Breast epithelium (tissue), 4 donors: ENCODE measurements around the gene SLAMF9. TPM values are rescaled to one million over a fixed set of nuclear protein-coding genes. Genes with fewer than 3 reads are reported as not detected.

Experiments
- DNase-seq, 2 donors: peaks; one replicate each; pipeline ENCODE4 v3.0.0-alpha.2; 2019; ENCODE audit warnings: low spot score in 2 of 2
- H3K27ac ChIP-seq, 2 donors: fragments of 200-600 bp; sonication (generic) in 1 of 2; one replicate each; pipeline ENCODE4 v1.5.1; 2016 to 2019; ENCODE audit warnings: mild to moderate bottlenecking in 1 of 2
- H3K27me3 ChIP-seq, 2 donors: fragments of 200-600 bp; sonication (generic) in 1 of 2; one replicate each; pipeline versions ENCODE4 v1.5.1 to v1.6.0; 2017 to 2019; ENCODE audit warnings: control low read depth in 1 of 2, mild to moderate bottlenecking in 1 of 2
- H3K36me3 ChIP-seq: fragments of 200-600 bp; one replicate; pipeline ENCODE4 v1.5.1; 2019
- H3K4me1 ChIP-seq, 2 donors: fragments of 200-600 bp; sonication (generic); one replicate each; pipeline ENCODE4 v1.5.1; 2016 to 2019; ENCODE audit warnings: control low read depth in 1 of 2
- H3K4me3 ChIP-seq, 3 donors: fragments of 200-600 bp; sonication (generic); 1 replicate in 2 of 3; 2 replicates in 1 of 3; pipeline ENCODE4 v1.5.1; 2016 to 2019; ENCODE audit warnings: mild to moderate bottlenecking in 3 of 3, moderate library complexity in 2 of 3
- H3K9me3 ChIP-seq, 2 donors: fragments of 200-600 bp; sonication (generic) in 1 of 2; one replicate each; pipeline ENCODE4 v1.5.1; 2016 to 2019; ENCODE audit warnings: control low read depth in 1 of 2
- CTCF ChIP-seq, 3 donors: fragments of 450-650 bp; IDR thresholded peaks; one replicate each; pipeline ENCODE4 v1.5.1; 2016 to 2017; ENCODE audit warnings: antibody characterized with exemption in 3 of 3, mild to moderate bottlenecking in 3 of 3, moderate library complexity in 3 of 3
- POLR2A ChIP-seq: fragments of 450-650 bp; IDR thresholded peaks from one replicate; pipeline ENCODE4 v1.6.1; 2016; ENCODE audit warnings: antibody characterized with exemption, mild to moderate bottlenecking, moderate library complexity
- POLR2AphosphoS5 ChIP-seq, 3 donors: sonication (generic); formaldehyde crosslinking; IDR thresholded peaks; one replicate each; pipeline ENCODE4 v1.6.1; 2017; ENCODE audit warnings: antibody characterized with exemption in 3 of 3
- intact Hi-C: fragments of 100-400 bp; cut with DNase I; formaldehyde crosslinking; loops from one replicate; pipeline ENCODE4 v1.15.1; 2023; ENCODE audit warnings: low total_unique reads
- total RNA-seq, 3 donors: library from RNA; depleted of rRNA; stranded (reverse); fragments of >200 nt; gene quantifications; one replicate each; pipeline ENCODE4 v1.1.0, GENCODE V29; 2016

SLAMF9 gene
- total RNA-seq, 3 donors from 2014 or later = not detected

DNA sequence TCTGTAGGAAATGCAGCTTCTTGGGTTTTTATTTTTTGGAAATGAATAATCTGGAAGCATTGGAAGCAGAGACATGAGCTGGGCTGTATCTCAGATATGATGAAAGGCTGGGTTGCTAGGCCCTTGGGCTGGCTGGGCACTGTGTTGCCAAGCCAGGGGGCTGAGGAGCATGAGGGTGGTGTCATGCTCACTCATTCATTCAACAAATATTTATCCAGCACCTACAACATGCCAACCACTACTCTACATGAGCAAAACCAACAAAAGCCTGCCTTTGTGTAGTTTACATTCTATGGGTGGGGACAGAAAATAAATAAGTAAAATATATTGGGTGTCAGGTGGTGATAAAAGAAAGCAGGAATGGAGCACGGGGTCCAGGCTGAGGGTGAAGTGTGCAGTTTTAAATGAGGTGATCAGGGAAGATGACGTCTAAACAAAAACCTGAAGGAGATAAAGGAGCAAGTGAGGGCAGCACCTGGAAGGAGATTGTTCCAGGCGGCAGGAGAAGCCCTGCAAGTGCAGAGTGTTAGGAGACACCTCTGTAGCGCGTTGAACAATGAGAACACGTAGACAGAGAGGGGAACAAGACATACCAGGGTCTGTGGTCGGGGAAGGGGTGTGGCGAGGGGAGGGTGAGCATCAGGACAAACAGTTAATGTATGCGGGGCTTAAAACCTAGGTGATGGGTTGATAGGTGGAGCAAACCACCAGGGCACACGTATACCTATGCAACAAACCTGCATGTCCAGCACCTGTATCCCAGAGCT is 39.6 kb downstream of the SLAMF9 start:
- intact Hi-C loops = no loop called here
- Histone ChIP-seq H3K27ac (no peak overlapping the region), H3K27me3 (no peaks in the 10 kb centered on the region), H3K4me1 (peaks cover 0 to 7% of the 10 kb centered on the region in 2 donors), H3K36me3 (peaks cover 5% of the 10 kb centered on the region), H3K4me3 (no peak overlapping the region), H3K9me3 (no peaks in the 10 kb centered on the region)
- TF ChIP-seq CTCF (IDR thresholded peaks at IDR 0.05) (no peak), POLR2A (no peak), POLR2AphosphoS5 (IDR thresholded peaks at IDR 0.05) (no peak)
- DNase-seq = no peak

- no peak for DNase-seq
- intact Hi-C loops = no loop called here
- no peak for TF ChIP-seq POLR2A
- TF ChIP-seq CTCF (IDR thresholded peaks at IDR 0.05) = no peak
- TF ChIP-seq POLR2AphosphoS5 (IDR thresholded peaks at IDR 0.05) = no peak
- Histone ChIP-seq H3K4me3 (no peak overlapping the region), H3K4me1 (peaks cover 0 to 7% of the 10 kb centered on the region in 2 donors), H3K9me3 (no peaks in the 10 kb centered on the region), H3K36me3 (peaks cover 2% of the 10 kb centered on the region), H3K27me3 (no peaks in the 10 kb centered on the region), H3K27ac (peak overlapping the region; percentile 34 to 42)
These were observed 40.4 kb downstream of the SLAMF9 start for GRCh38 chr1:159913451-159914192.

DNA sequence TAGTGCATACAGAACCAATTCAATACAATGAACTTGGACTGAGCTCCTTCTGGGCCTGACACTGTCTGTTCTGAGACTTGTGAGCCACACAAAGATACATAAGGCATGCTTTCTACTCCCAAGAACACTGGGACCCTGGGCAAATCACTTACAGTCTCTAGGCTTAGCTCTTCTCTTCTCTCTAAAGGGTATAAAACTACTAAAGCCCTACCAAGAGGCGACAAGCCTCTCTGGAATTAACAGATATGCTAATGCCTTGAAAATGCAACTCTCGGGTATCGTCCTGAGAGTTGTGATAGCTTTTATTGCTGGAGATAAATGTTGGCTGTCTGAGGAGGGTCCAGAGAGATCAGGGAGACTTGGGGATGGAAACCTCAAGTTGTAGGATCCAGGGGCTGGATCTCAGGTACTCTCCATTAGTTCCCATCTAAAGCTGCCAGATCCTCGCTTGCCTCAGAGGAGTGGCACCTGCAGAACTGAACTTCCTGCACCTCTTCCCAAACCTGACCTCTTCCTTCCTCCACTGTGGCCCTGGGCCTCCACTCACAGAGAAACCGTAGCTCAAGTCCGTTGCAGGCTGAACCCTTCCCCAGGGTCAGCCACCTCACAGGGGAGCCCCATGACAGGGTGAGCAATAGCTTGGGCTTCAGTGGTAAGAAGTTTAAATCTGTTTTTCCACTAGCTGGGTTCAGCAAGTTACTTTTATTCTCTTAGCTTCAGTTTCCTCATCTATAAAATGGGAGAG is 42.5 kb downstream of the SLAMF9 start:
- H3K9me3 ChIP-seq = no peaks in the 10 kb centered on the region
- H3K27me3 ChIP-seq = no peaks in the 10 kb centered on the region
- peak overlapping the region; percentile 29 to 67 for H3K27ac ChIP-seq
- H3K4me1 ChIP-seq = no peaks in the 10 kb centered on the region
- intact Hi-C loops = no loop called here
- no peak overlapping the region for H3K4me3 ChIP-seq
- no peaks in the 10 kb centered on the region for H3K36me3 ChIP-seq
- TF ChIP-seq CTCF (IDR thresholded peaks at IDR 0.05) (no peak), POLR2A (no peak)
- no peak for DNase-seq

DNA sequence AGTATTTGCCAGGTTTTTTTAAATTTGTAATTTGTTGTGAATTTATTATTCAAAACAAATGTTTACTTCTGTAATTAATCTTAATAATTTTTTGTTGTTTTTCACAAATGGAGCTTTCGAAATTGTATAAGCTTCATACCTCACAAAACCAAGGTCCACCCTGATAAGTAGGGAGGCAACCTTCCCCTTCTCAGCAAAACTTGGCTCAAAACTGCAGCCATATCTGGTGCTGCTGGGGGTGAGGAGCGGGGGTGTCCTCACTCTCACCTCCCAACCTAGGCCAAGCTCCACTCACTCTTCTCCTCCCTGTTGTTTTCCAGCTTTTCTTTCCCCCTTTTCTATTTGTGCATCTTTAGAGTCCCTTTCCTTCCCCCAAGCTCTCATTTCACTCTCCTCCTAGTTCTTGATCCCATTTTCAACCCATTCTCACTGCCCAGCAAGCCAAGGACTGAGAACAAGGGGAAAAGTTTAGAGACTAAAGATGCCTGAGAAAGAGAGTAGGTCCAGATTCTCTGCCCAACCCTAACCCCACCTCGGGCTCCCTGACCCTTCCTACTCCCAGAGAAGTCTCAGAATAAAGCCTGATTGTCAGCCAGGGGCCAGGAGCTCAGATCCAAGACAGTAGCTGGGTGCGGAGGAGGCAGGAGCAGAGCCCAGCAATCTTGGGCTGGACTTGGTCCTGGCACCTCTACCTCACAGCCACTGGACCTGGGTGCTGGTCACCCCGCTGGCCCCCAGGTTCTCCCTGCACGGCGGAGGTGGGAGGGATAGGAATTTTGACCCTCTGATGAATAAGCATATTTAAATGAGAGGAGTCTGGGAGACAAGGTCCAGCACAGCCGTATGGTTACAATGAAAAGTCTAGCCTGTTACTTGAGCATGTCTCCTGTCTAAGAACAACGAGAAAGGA is 45.8 kb downstream of the SLAMF9 start:
- H3K27me3 ChIP-seq = no peaks in the 10 kb centered on the region
- intact Hi-C loops = loop anchor here (5.0 kb wide), 1 partner anchor 606 kb away; the partner anchor contains the start of gene FCER1A
- no peaks in the 10 kb centered on the region for H3K9me3 ChIP-seq
- no peak for DNase-seq
- no peak overlapping the region for H3K4me3 ChIP-seq
- TF ChIP-seq POLR2AphosphoS5 (IDR thresholded peaks at IDR 0.05) (no peak), CTCF (IDR thresholded peaks at IDR 0.05) (no peak)
- no peaks in the 10 kb centered on the region for H3K36me3 ChIP-seq
- H3K27ac ChIP-seq = no peak overlapping the region
- H3K4me1 ChIP-seq = no peaks in the 10 kb centered on the region
